ENCODE results near the gene TPD52L2. TPM values are rescaled to one million over a fixed set of nuclear protein-coding genes. Genes with fewer than 3 reads are reported as not detected.

TPD52L2 gene
- 100 to 1,000 TPM in 1 of 6 donors, 10 to 100 TPM in 5; 64.2 to 103 (median 79.4) TPM for total RNA-seq

- TF ChIP-seq EP300 (IDR thresholded peaks at IDR 0.05) = peak in 1 of 4 donors; percentile 14
- peak in 1 of 6 experiments; percentile 9 for TF ChIP-seq CTCF (IDR thresholded peaks at IDR 0.05)
- TF ChIP-seq POLR2AphosphoS5 (IDR thresholded peaks at IDR 0.05) = peak; percentile 95 to 97
- peak in 3 of 4 donors; percentile 86 to 95 (median 87) for TF ChIP-seq POLR2A (IDR thresholded peaks at IDR 0.05)
- peak; percentile 97 to 99 for DNase-seq
- ATAC-seq (ENCODE audit: low FRiP score in 2 of 2) = peak; percentile 95 to 97
Observed at GRCh38 chr20:63864978-63865640, at the start of gene TPD52L2. Gene TPD52L2 (plus strand): TSS chr20:63865270. CDS start chr20:63865366, 96 bp downstream.

GRCh38 chr20:63815615-63816253 is 49.3 kb upstream of the TPD52L2 start:
- H3K9me3 ChIP-seq = no peaks in the 10 kb centered on the region
- no peak for DNase-seq
- ATAC-seq (ENCODE audit: low FRiP score in 2 of 2) = peak in 1 of 2 donors; percentile 16
- no peak overlapping the region for H3K27ac ChIP-seq
- no peaks in the 10 kb centered on the region for H3K36me3 ChIP-seq
- WGBS, 2 donors = 89 to 90% methylated on average over 12 to 14 of the region's 14 CpGs
- no peak for TF ChIP-seq CTCF (IDR thresholded peaks at IDR 0.05)
- no peak for TF ChIP-seq POLR2AphosphoS5 (IDR thresholded peaks at IDR 0.05)
- no peak for TF ChIP-seq POLR2A (IDR thresholded peaks at IDR 0.05)
- no peak for TF ChIP-seq EP300 (IDR thresholded peaks at IDR 0.05)
- no peak overlapping the region for H3K4me3 ChIP-seq
- no peaks in the 10 kb centered on the region for H3K27me3 ChIP-seq
- H3K4me1 ChIP-seq = peaks cover 0 to 7% (median 0%) of the 10 kb centered on the region in 4 donors

More at GRCh38 chr20:63864978-63865640, at the start of gene TPD52L2:
- Histone ChIP-seq H3K36me3 (peaks cover 10 to 36% (median 29%) of the 10 kb centered on the region in 4 donors), H3K9me3 (no peaks in the 10 kb centered on the region), H3K27ac (peak within 1 kb of the TSS; percentile 93 to 99 (median 97)), H3K4me1 (peaks cover 28 to 56% (median 32%) of the 10 kb centered on the region in 4 donors), H3K27me3 (no peaks in the 10 kb centered on the region), H3K4me3 (peak within 1 kb of the TSS; percentile 79 to 92 (median 84))
- 1 to 2% methylated on average over 39 to 45 of the region's 68 CpGs for WGBS, 2 donors

- Histone ChIP-seq H3K4me1 (peaks cover 0 to 9% (median 8%) of the 10 kb centered on the region in 4 donors), H3K9me3 (no peaks in the 10 kb centered on the region), H3K4me3 (peak overlapping the region in 1 of 4 donors; percentile 4), H3K27ac (no peak overlapping the region), H3K27me3 (no peaks in the 10 kb centered on the region), H3K36me3 (no peaks in the 10 kb centered on the region)
- no peak for DNase-seq
- no peak for ATAC-seq (ENCODE audit: low FRiP score in 2 of 2)
- no peak for TF ChIP-seq POLR2A (IDR thresholded peaks at IDR 0.05)
- peak in 4 of 6 experiments; percentile 5 to 31 (median 22) for TF ChIP-seq CTCF (IDR thresholded peaks at IDR 0.05)
- WGBS, 2 donors = 40 to 61% methylated on average over 21 to 24 of the region's 24 CpGs
Observed at GRCh38 chr20:63819224-63819921, 45.7 kb upstream of the TPD52L2 start.

GRCh38 chr20:63821811-63822210 is 43.3 kb upstream of the TPD52L2 start:
- H3K27ac ChIP-seq = peak overlapping the region in 1 of 4 donors; percentile 26
- H3K27me3 ChIP-seq = no peaks in the 10 kb centered on the region
- TF ChIP-seq POLR2AphosphoS5 (IDR thresholded peaks at IDR 0.05) = no peak
- TF ChIP-seq CTCF (IDR thresholded peaks at IDR 0.05) = no peak
- TF ChIP-seq POLR2A (IDR thresholded peaks at IDR 0.05) = no peak
- TF ChIP-seq EP300 (IDR thresholded peaks at IDR 0.05) = no peak
- H3K9me3 ChIP-seq = no peaks in the 10 kb centered on the region
- H3K4me3 ChIP-seq = no peak overlapping the region
- DNase-seq (no peak), ATAC-seq (ENCODE audit: low FRiP score in 2 of 2) (no peak)
- H3K4me1 ChIP-seq = peaks cover 0 to 9% (median 8%) of the 10 kb centered on the region in 4 donors
- 82 to 91% methylated on average over 8 of the region's 8 CpGs for WGBS, 2 donors
- no peaks in the 10 kb centered on the region for H3K36me3 ChIP-seq
